ENCODE measurements around the gene P4HA1. TPM values are rescaled to one million over a fixed set of nuclear protein-coding genes. Genes with fewer than 3 reads are reported as not detected.

The P4HA1 gene
- total RNA-seq, 1 donor from 2014 or later = 54.8 TPM

- DNase-seq (ENCODE audit: low spot score) = peak; percentile 91
- intact Hi-C loops (cut with DNase I) = loop anchor here (1.0 to 2.0 kb wide), 3 partner anchors 15 to 73 kb away; partner anchors contain the start of genes ECD, FAM149B1 and NUDT13
Measured at GRCh38 chr10:73096041-73096448, 621 bp downstream of the P4HA1 start.

GRCh38 chr10:73095481-73096021 is 1.1 kb downstream of the P4HA1 start:
- peak; percentile 80 for DNase-seq (ENCODE audit: low spot score)
- intact Hi-C loops (cut with DNase I) = loop anchor here (1.0 to 2.0 kb wide), 3 partner anchors 15 to 73 kb away; partner anchors contain the start of genes ECD, FAM149B1 and NUDT13

GRCh38 chr10:73094986-73095480 is 1.6 kb downstream of the P4HA1 start:
- intact Hi-C loops (cut with DNase I) = no loop called here
- DNase-seq (ENCODE audit: low spot score) = no peak

- intact Hi-C loops (cut with DNase I) = no loop called here
Measured at GRCh38 chr10:73093922-73094850, 2.5 kb downstream of the P4HA1 start.

GRCh38 chr10:73092830-73093229 is 3.8 kb downstream of the P4HA1 start:
- intact Hi-C loops (cut with DNase I) = no loop called here
- no peak for DNase-seq (ENCODE audit: low spot score)

More at GRCh38 chr10:73093922-73094850, 2.5 kb downstream of the P4HA1 start:
- no peak for DNase-seq (ENCODE audit: low spot score)

GRCh38 chr10:73088304-73088703 is 8.4 kb downstream of the P4HA1 start:
- intact Hi-C loops (cut with DNase I) = no loop called here
- no peak for DNase-seq (ENCODE audit: low spot score)

GRCh38 chr10:73086816-73087215 is 9.8 kb downstream of the P4HA1 start:
- intact Hi-C loops (cut with DNase I) = no loop called here
- DNase-seq (ENCODE audit: low spot score) = no peak

GRCh38 chr10:73084209-73084608 is 12.5 kb downstream of the P4HA1 start:
- intact Hi-C loops (cut with DNase I) = no loop called here
- no peak for DNase-seq (ENCODE audit: low spot score)

GRCh38 chr10:73083221-73083620 is 13.4 kb downstream of the P4HA1 start:
- intact Hi-C loops (cut with DNase I) = no loop called here
- DNase-seq (ENCODE audit: low spot score) = no peak

- no peak for DNase-seq (ENCODE audit: low spot score)
- intact Hi-C loops (cut with DNase I) = no loop called here
Measured at GRCh38 chr10:73079779-73080541, 16.7 kb downstream of the P4HA1 start.

GRCh38 chr10:73076360-73077183 is 20.1 kb downstream of the P4HA1 start:
- intact Hi-C loops (cut with DNase I) = loop anchor here (1.0 kb wide), 1 partner anchor 20 kb away; the partner anchor contains the start of gene P4HA1
- DNase-seq (ENCODE audit: low spot score) = peak; percentile 82

- intact Hi-C loops (cut with DNase I) = loop anchor here (1.0 kb wide), 1 partner anchor 20 kb away; the partner anchor contains the start of gene P4HA1
- DNase-seq (ENCODE audit: low spot score) = no peak
Measured at GRCh38 chr10:73075829-73076228, 20.8 kb downstream of the P4HA1 start.

GRCh38 chr10:73073627-73074026 is 23.0 kb downstream of the P4HA1 start:
- intact Hi-C loops (cut with DNase I) = no loop called here
- DNase-seq (ENCODE audit: low spot score) = no peak

GRCh38 chr10:73065441-73065840 is 31.2 kb downstream of the P4HA1 start:
- intact Hi-C loops (cut with DNase I) = no loop called here
- DNase-seq (ENCODE audit: low spot score) = no peak

- no peak for DNase-seq (ENCODE audit: low spot score)
- intact Hi-C loops (cut with DNase I) = no loop called here
Measured at GRCh38 chr10:73061743-73062142, 34.9 kb downstream of the P4HA1 start.

- intact Hi-C loops (cut with DNase I) = no loop called here
Measured at GRCh38 chr10:73060738-73061635, 35.7 kb downstream of the P4HA1 start.

GRCh38 chr10:73060173-73060572 is 36.5 kb downstream of the P4HA1 start:
- no peak for DNase-seq (ENCODE audit: low spot score)
- intact Hi-C loops (cut with DNase I) = no loop called here

More at GRCh38 chr10:73060738-73061635, 35.7 kb downstream of the P4HA1 start:
- DNase-seq (ENCODE audit: low spot score) = no peak

GRCh38 chr10:73058057-73058591 is 38.5 kb downstream of the P4HA1 start:
- intact Hi-C loops (cut with DNase I) = no loop called here
- no peak for DNase-seq (ENCODE audit: low spot score)

All from cardiac septum (tissue), 1 donor.